GM19035 (cell line): ENCODE results near the gene ACSS2.
"Not testable (repeated sequence)": the region's sequence is repeated elsewhere in the genome, so short reads cannot be mapped to it uniquely, and the experiment has no call there.

Experiments
- ATAC-seq: cut with Tn5 transposase; IDR thresholded peaks from one replicate; pipeline ENCODE4 v1.9.1; 2021; ENCODE audit not compliant: unreplicated experiment

Gene ACSS2

GRCh38 chr20:34873583-34874093, 2.8 kb upstream of the ACSS2 start:
- no peak for ATAC-seq

- no peak for ATAC-seq
Observed at GRCh38 chr20:34874094-34874654, 2.2 kb upstream of the ACSS2 start.

GRCh38 chr20:34875642-34876405, 588 bp upstream of the ACSS2 start:
- peak; percentile 59 for ATAC-seq

GRCh38 chr20:34880215-34880850, 3.9 kb downstream of the ACSS2 start:
- ATAC-seq, result no peak

- ATAC-seq, result not testable (repeated sequence)
Observed at GRCh38 chr20:34880971-34881370, 4.6 kb downstream of the ACSS2 start.

- ATAC-seq, result no peak
Observed at GRCh38 chr20:34881689-34882088, 5.3 kb downstream of the ACSS2 start.

- no peak for ATAC-seq
Observed at GRCh38 chr20:34883087-34883688, 6.8 kb downstream of the ACSS2 start.

- ATAC-seq, result no peak
Observed at GRCh38 chr20:34883809-34884208, 7.4 kb downstream of the ACSS2 start.

- ATAC-seq, result no peak
Observed at GRCh38 chr20:34884260-34884659, 7.8 kb downstream of the ACSS2 start.

GRCh38 chr20:34886122-34886521, 9.7 kb downstream of the ACSS2 start:
- ATAC-seq, result no peak

- ATAC-seq, result no peak
Observed at GRCh38 chr20:34887023-34887422, 10.6 kb downstream of the ACSS2 start.

GRCh38 chr20:34888468-34888867, 12.1 kb downstream of the ACSS2 start:
- ATAC-seq, result no peak

GRCh38 chr20:34891166-34892062, 15.0 kb downstream of the ACSS2 start:
- no peak for ATAC-seq

GRCh38 chr20:34892671-34893070, 16.3 kb downstream of the ACSS2 start:
- no peak for ATAC-seq

GRCh38 chr20:34894723-34895122, 18.3 kb downstream of the ACSS2 start:
- no peak for ATAC-seq

GRCh38 chr20:34895465-34895864, 19.1 kb downstream of the ACSS2 start:
- ATAC-seq, result no peak

GRCh38 chr20:34896086-34896621, 19.7 kb downstream of the ACSS2 start:
- ATAC-seq, result no peak

- not testable (repeated sequence) for ATAC-seq
Observed at GRCh38 chr20:34898129-34898528, 21.7 kb downstream of the ACSS2 start.

- not testable (repeated sequence) for ATAC-seq
Observed at GRCh38 chr20:34898731-34899130, 22.3 kb downstream of the ACSS2 start.

- no peak for ATAC-seq
Observed at GRCh38 chr20:34904202-34904621, 27.8 kb downstream of the ACSS2 start.
